Choroid plexus epithelial cell (primary cell): ENCODE measurements around the gene SPECC1L.
"Not testable (repeated sequence)": the region's sequence is repeated elsewhere in the genome, so short reads cannot be mapped to it uniquely, and the experiment has no call there.

Source experiments
- DNase-seq: peaks from one replicate; pipeline ENCODE4 v3.0.0-alpha.2; 2010; ENCODE audit warnings: low read depth
- H3K4me3 ChIP-seq: 2 replicates; pipeline ENCODE4 v1.5.1; 2011; ENCODE audit warnings: low read depth, mild to moderate bottlenecking, control low read depth, low read length, moderate library complexity
- TF ChIP-seq, protein P1 (sequence below): conservative IDR thresholded peaks from 2 replicates; pipeline ENCODE4 v1.5.1; 2011; ENCODE audit warnings: low read depth, mild to moderate bottlenecking, control low read depth, inconsistent platforms, low read length, moderate library complexity

Gene SPECC1L

DNA sequence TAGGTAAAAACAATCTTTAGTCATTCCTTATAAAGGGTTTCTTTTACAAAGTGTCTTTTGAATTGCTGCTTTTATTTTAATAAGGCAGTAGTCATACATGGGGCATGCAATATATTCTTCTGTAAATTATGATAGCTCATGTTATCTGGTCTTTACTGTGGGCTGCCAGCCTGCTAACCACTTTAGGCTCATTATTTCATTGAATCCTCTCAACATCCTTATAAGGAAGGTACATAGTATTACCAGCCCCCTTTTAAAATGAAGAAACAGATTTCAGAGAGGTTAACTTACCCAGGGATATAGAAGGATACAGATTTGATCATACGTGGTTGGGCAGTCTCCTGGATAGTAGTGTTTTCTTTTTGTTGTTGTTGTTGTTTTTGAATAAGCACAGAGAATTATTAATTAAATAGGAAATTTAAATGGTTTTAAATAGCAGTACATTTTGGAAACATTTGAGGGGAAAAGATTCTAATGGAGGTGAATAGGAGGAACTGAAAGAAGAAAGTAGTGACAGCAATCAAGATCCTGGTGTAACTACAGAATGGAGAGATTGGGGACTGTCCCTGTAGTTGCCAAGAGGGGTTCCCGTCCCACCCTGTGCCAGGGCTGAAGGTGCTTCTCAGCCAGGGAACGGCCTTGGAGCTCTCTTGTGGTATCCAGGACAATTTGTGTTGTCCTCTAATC, 21.0 kb downstream of the SPECC1L start:
- H3K4me3 ChIP-seq, result no peak overlapping the region
- DNase-seq, result no peak
- TF ChIP-seq, protein P1, sequence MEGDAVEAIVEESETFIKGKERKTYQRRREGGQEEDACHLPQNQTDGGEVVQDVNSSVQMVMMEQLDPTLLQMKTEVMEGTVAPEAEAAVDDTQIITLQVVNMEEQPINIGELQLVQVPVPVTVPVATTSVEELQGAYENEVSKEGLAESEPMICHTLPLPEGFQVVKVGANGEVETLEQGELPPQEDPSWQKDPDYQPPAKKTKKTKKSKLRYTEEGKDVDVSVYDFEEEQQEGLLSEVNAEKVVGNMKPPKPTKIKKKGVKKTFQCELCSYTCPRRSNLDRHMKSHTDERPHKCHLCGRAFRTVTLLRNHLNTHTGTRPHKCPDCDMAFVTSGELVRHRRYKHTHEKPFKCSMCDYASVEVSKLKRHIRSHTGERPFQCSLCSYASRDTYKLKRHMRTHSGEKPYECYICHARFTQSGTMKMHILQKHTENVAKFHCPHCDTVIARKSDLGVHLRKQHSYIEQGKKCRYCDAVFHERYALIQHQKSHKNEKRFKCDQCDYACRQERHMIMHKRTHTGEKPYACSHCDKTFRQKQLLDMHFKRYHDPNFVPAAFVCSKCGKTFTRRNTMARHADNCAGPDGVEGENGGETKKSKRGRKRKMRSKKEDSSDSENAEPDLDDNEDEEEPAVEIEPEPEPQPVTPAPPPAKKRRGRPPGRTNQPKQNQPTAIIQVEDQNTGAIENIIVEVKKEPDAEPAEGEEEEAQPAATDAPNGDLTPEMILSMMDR, result no peak

DNA sequence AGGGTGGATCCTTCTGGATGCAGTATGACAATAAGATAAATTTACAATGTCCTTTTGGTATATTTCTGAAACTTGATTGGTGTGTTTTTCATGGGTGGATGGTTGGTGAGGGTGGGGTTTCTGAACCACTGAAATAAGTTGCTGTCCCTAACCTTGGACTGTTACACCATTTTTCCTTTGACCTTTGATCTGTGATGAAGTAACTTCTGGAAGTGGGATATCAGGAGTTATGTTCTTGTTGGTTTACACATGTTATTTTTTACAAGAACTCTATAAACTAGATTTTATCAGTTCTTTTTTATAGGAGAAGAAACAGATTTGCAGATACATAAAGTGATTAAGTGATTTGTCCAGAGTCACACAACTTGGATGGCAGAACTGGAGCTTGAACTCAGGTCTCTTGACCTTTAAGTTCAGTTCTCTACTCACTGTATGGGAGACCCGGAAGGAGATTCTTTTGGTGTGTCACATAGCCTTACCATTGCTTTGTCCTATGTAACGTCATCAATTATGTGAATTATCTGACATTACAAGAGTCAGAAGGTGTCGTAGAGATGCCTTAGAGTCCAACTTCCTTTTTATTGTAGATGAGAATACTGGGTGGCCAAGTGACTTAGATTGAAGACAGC, 21.7 kb downstream of the SPECC1L start:
- DNase-seq, H3K4me3 ChIP-seq: not testable (repeated sequence)

DNA sequence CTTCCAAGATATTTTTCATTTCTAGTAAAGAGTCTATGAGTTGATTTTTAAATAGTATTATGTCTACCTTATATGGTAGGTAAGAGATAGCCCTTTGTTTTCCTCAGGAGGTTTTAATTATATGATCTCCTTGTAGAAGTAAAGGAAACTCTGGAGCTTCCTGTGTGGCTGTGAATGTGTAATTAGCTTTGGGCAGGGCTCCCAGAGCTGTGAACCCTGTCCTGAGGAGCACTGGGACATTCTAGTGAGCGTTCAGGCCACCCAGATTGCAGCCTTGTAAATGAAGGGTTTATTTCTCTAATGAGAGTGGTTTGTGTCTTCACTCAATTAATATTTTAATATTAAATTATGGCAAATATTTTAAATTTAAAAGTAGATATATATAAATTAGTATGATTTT, 24.3 kb downstream of the SPECC1L start:
- not testable (repeated sequence) for DNase-seq, H3K4me3 ChIP-seq

DNA sequence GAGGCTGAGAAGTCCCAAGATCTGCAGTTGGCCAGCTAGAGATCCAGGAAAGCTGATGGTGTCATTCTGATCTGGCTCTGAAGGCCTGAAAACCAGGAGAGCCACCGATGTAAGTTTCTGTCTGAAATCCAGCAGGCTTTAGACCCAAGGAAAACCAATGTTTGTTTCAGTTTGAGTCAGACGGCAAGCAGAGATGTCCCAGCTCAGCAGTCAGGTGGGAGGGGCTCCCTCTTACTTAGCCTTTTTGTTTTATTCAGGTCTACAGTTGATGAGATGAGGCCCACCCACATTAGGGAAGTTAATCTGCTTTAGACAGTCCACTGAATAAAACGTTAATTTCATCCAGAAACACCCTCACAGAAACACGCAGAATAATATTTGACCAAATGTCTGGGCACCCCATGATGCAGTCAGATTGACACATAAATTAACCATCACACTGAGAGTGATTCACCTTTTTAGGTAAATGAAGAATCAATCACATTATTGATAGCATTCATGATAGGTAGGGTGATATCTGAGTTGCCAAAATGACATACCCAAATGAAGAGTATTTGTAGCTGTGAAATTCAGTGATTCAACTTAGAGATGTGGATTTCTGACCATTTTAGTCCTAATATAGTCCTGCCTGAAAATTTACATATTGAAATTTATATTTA, 28.0 kb downstream of the SPECC1L start:
- not testable (repeated sequence) for H3K4me3 ChIP-seq, DNase-seq

DNA sequence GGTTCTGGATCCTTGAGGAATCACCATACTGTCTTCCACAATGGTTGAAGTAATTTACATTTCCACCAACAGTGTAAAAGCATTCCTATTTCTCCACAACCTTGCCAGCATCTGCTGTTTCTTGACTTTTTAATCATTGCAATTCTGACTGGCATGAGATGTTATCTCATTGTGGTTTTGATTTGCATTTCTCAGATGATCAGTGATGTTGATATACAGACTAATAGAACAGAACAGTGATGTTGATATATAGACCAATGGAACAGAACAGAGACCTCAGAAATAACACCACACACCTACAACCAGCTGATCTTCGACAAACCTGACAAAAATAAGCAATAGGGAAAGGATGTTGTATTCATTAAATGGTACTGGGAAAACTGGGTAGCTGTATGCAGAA, 29.9 kb downstream of the SPECC1L start:
- not testable (repeated sequence) for H3K4me3 ChIP-seq, DNase-seq

DNA sequence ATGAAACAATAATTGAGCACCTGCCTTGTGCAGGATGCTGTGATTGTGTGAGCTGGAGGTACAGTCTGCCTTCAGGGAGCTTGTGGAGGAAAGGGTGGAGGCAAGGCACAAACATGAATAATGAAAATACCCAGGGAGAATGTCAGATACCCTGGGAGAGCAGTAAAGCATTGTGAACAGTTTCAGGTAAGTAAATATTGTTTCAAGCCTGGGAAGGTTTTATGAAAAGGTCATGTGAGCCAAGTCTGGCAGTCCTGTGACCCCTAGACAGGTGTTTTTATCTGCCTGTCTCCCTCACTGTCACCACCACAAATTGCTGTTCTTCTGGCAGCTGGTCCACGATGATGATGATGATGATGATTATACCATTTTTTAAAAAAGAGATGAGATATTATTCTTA, 32.0 kb downstream of the SPECC1L start:
- TF ChIP-seq, protein P1, result no peak
- no peak overlapping the region for H3K4me3 ChIP-seq
- DNase-seq, result no peak

DNA sequence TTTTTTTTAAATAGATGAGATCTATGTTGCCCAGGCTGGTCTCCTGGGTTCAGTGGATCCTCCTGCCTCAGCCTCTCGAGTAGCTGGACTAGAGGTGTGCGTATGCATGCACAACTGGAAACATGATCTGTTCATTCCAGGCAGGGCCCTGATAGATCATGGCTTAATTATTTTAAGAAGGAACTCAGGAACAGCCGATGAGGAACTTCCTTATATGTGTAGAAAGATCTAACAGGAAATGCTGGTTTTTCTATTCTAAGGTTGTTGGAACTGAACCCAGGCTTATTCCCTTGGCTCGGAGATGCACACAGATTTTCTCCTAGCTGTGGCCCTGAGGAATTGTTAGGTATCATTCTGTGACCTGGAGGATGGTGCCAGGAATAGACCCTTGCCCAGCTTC, 32.4 kb downstream of the SPECC1L start:
- TF ChIP-seq, protein P1, result no peak
- no peak overlapping the region for H3K4me3 ChIP-seq
- DNase-seq, result no peak

DNA sequence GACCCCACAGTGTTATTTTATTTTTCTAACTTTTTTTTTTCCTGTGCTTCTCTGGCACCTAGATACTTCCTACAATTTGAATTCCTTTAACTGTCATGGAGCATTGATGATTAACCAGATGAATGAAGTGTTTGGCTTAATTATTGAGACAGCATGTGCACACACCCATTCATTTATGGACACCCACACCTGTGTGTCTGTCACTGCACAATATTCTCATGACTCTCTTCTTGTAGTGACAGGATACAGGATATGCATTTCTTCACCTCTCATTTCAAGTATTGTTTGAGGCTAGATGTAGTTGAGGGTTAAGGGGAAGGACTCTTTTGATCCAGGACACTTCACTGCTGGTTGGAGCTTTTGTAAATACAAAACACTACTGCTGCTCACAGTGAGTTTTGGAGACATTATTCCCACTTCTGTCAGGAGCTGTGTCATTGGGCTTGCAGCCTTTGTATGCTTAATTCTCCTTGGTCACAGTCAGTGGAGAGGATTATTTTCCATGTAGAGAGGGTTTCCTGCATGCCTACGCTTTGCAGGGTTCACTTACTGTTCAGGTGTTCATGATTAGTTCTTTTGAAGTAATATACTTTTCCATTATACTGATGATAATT, 33.5 kb downstream of the SPECC1L start:
- DNase-seq, result no peak

More for the DNA sequence above, 33.5 kb downstream of the SPECC1L start:
- TF ChIP-seq, protein P1, result no peak
- no peak overlapping the region for H3K4me3 ChIP-seq
